ENCODE results near the gene PNO1.
"Not testable (repeated sequence)": the region's sequence is repeated elsewhere in the genome, so short reads cannot be mapped to it uniquely, and the experiment has no call there.

The PNO1 gene

DNA sequence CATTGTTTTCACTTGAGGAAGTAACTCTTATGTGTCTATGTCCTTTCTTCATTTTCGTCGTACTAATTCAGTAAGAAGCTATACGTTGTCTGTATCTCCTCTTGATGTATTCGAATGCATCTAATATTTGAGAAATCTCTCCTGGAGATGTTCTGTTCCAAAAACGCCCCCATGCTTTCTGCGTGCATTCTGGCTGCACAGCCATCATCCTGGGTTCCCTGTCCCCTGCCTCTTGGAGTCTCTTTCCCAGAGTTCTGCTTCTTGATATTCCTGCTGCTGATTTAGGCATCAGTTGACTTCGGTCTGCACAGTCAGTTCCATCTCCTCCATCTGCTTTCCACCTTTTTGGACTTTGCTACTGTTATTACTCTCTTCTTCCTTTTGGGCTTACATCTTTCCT, 13.5 kb downstream of the PNO1 start:
- no peak overlapping the region for H3K4me3 ChIP-seq (ENCODE audit: low read depth, low read length)
- TF ChIP-seq, protein P1, sequence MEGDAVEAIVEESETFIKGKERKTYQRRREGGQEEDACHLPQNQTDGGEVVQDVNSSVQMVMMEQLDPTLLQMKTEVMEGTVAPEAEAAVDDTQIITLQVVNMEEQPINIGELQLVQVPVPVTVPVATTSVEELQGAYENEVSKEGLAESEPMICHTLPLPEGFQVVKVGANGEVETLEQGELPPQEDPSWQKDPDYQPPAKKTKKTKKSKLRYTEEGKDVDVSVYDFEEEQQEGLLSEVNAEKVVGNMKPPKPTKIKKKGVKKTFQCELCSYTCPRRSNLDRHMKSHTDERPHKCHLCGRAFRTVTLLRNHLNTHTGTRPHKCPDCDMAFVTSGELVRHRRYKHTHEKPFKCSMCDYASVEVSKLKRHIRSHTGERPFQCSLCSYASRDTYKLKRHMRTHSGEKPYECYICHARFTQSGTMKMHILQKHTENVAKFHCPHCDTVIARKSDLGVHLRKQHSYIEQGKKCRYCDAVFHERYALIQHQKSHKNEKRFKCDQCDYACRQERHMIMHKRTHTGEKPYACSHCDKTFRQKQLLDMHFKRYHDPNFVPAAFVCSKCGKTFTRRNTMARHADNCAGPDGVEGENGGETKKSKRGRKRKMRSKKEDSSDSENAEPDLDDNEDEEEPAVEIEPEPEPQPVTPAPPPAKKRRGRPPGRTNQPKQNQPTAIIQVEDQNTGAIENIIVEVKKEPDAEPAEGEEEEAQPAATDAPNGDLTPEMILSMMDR (IDR thresholded peaks at IDR 0.05; ENCODE audit: low read depth, low read length, missing control alignments) = no peak
- DNase-seq (ENCODE audit: low read depth) = no peak
- in situ Hi-C loops (cut with HindIII; ENCODE audit: low sequenced_read_pairs) = no loop called here

DNA sequence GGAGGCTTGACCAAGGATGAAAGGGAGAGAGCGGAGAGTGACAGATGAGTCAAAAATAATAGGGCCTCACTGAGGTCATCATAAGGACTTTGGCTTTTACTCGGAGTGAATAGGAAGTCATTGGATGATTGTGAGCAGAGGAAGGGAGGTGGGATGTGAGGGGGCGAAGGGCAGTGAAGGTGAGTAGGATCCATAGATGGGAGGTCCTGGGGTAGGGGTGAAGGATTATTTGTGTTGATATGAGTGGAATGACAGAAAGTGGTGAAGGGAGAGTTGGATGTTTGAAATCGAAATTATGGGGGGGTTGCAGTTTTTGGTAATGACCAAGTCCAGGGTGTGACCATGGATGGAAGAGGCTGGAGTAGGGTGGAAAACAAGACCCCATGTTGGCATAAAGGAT, 14.0 kb downstream of the PNO1 start:
- DNase-seq (ENCODE audit: low read depth) = no peak
- H3K4me3 ChIP-seq (ENCODE audit: low read depth, low read length) = no peak overlapping the region
- TF ChIP-seq, protein P1 (IDR thresholded peaks at IDR 0.05; ENCODE audit: low read depth, low read length, missing control alignments) = no peak
- in situ Hi-C loops (cut with HindIII; ENCODE audit: low sequenced_read_pairs) = no loop called here

DNA sequence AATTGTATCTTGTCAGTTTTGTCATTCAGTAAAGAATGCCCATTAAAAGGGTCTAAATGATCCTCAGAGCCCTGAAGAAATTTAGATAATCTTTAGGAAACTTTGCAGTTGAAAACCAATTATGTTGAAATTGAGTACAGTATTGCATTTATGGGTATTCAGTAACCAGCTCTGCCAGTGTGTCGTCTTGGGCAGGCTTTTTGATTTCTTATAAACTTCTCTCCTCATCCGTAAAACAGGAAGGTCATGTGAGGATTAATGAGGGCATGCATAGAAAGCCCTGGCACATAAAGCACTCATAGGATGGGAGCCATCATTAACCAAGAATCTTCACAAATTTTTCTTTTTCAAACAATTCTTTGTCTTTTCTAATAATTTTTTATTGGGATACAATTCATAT, 14.8 kb downstream of the PNO1 start:
- TF ChIP-seq, protein P1 (IDR thresholded peaks at IDR 0.05; ENCODE audit: low read depth, low read length, missing control alignments) = no peak
- in situ Hi-C loops (cut with HindIII; ENCODE audit: low sequenced_read_pairs) = no loop called here
- no peak for DNase-seq (ENCODE audit: low read depth)
- H3K4me3 ChIP-seq (ENCODE audit: low read depth, low read length) = no peak overlapping the region

DNA sequence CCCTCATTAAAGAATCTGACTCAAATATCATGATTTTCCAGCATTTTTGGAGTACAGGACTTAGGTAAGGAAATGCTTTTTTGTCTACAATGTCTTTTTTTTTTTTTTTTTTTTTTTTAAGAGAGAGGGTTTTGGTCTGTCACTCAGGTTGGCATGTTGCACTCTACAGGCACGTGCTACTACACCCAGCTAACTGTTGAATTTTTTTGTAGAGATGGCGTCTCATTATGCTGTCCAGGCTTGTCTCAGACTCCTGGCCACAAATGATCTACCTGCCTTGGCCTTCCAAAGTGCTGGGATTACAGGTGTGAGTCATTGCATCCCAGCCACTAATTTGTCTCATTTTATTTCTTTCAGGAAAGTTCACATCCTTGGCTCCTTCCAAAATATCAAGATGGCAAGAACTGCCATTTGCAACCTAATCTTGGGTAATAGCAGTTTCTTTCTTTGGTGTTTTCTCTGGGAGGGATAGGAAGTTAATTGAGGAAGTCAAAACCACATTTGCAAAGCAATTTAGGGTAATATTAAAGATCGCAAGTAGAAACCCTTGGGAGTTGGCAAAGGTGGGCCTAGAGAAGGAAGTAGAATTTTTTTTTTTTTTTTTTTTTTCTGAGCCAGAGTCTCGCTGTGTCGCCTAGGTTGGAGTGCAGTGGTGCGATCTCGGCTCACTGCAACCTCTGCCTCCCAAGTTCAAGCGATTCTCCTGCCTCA, 15.5 kb downstream of the PNO1 start:
- no peak for DNase-seq (ENCODE audit: low read depth)
- TF ChIP-seq, protein P1 (IDR thresholded peaks at IDR 0.05; ENCODE audit: low read depth, low read length, missing control alignments) = no peak
- H3K4me3 ChIP-seq (ENCODE audit: low read depth, low read length) = no peak overlapping the region
- in situ Hi-C loops (cut with HindIII; ENCODE audit: low sequenced_read_pairs) = no loop called here

DNA sequence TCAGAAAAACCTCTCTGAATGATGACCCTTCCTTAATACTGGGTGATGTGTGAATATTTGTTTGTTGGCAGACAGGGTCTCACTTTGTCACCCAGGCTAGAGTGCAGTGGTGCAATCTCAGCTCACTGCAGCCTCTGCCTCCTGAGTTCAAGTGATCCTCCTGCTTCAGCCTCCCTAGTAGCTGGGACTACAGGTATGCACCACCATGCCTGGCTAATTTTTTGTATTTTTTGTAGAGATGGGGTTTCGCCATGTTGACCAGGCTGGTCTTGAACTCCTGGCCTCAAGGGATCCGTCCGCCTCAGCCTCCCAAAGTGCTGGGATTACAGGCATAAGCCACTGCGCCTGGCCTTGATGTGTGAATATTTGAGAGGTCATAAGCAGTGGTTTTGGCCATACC, 17.5 kb downstream of the PNO1 start:
- DNase-seq (ENCODE audit: low read depth); H3K4me3 ChIP-seq (ENCODE audit: low read depth, low read length); in situ Hi-C loops (cut with HindIII; ENCODE audit: low sequenced_read_pairs): not testable (repeated sequence)

DNA sequence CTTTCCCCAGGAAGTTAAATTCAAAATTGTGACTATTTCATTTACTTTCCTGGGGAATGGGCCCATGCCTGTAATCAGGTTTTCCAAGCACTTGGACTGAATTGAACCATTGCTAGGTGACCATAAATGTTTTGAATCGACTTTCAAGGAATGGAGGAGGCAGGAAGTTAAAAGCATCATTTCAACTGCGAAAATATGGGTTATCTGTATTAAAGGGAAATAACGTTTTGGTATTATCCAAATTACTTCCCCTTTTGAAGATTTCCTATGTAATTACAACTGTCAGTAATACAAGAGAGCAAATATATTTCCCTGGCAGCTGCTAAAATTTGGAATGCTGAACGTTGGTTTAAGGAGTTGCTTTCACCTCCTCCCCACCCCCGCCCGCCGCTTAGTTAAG, 19.0 kb downstream of the PNO1 start:
- no peak overlapping the region for H3K4me3 ChIP-seq (ENCODE audit: low read depth, low read length)
- TF ChIP-seq, protein P1 (IDR thresholded peaks at IDR 0.05; ENCODE audit: low read depth, low read length, missing control alignments) = no peak
- no peak for DNase-seq (ENCODE audit: low read depth)
- in situ Hi-C loops (cut with HindIII; ENCODE audit: low sequenced_read_pairs) = no loop called here

DNA sequence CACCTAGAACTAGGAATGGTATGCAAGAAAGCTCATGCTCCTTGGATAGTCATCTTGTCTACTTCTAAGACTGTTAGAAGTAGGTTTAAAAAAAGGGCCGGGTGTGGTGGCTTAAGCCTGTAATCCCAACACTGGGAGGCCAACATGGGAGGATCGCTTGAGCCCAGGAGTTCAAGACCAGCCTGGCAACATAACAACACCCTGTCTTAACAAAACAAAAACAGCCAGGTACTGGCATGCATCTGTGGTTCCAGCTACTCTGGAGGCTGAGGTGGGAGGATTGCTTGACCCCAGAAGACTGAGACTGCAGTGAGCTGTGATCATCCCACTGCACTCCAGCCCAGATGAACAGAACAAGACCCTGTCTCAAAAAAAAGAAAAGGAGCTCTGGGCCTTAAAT, 19.9 kb downstream of the PNO1 start:
- in situ Hi-C loops (cut with HindIII; ENCODE audit: low sequenced_read_pairs) = no loop called here
- H3K4me3 ChIP-seq (ENCODE audit: low read depth, low read length) = no peak overlapping the region
- DNase-seq (ENCODE audit: low read depth) = no peak
- TF ChIP-seq, protein P1 (IDR thresholded peaks at IDR 0.05; ENCODE audit: low read depth, low read length, missing control alignments) = no peak

Measured in astrocyte of the cerebellum (primary cell).